Neural cell (in vitro differentiated cells): ENCODE measurements around the gene FBXO45. TPM values are rescaled to one million over a fixed set of nuclear protein-coding genes. Genes with fewer than 3 reads are reported as not detected.

Source experiments
- H2AFZ ChIP-seq: fragments of 200-600, 300-800 bp; sonication (generic), shearing (Covaris generic); 2 replicates; pipeline ENCODE4 v1.6.0; 2014; ENCODE audit warnings: low read depth, mild to moderate bottlenecking, antibody characterized with exemption, low read length, moderate library complexity
- H3F3A ChIP-seq: fragments of 200-600 bp; shearing (Covaris generic); 2 replicates; pipeline ENCODE4 v1.6.1; 2016; ENCODE audit warnings: mild to moderate bottlenecking, moderate library complexity, mixed read lengths, antibody characterized with exemption, low read length; ENCODE audit not compliant: insufficient read depth, poor library complexity, severe bottlenecking
- H3K27ac ChIP-seq: fragments of 200-600, 300-800 bp; sonication (generic), shearing (Covaris generic); 2 replicates; pipeline ENCODE4 v1.5.1; 2014; ENCODE audit warnings: mild to moderate bottlenecking, low read length, moderate library complexity
- H3K27me3 ChIP-seq: fragments of 300-800, 200-600 bp; sonication (generic), shearing (Covaris generic); 2 replicates; pipeline ENCODE4 v1.6.0; 2014; ENCODE audit warnings: mild to moderate bottlenecking, low read depth, low read length, moderate library complexity; ENCODE audit not compliant: insufficient read depth
- H3K36me3 ChIP-seq: fragments of 300-800, 200-600 bp; sonication (generic), shearing (Covaris generic); 2 replicates; pipeline ENCODE4 v1.5.1; 2014; ENCODE audit warnings: mild to moderate bottlenecking, antibody characterized with exemption, low read length, moderate library complexity; ENCODE audit not compliant: insufficient read depth
- H3K4me2 ChIP-seq: fragments of 300-800, 200-600 bp; sonication (generic), shearing (Covaris generic); 2 replicates; pipeline ENCODE4 v1.6.0; 2014; ENCODE audit warnings: mild to moderate bottlenecking, low read length
- H3K4me3 ChIP-seq: fragments of 300-800, 200-600 bp; sonication (generic), shearing (Covaris generic); 2 replicates; pipeline ENCODE4 v1.5.1; 2014; ENCODE audit warnings: mild to moderate bottlenecking, low read length, moderate library complexity
- H3K79me2 ChIP-seq: fragments of 200-600 bp; shearing (Covaris generic); replicated peaks from 2 replicates; pipeline ENCODE4 v1.6.0; 2014; ENCODE audit warnings: mild to moderate bottlenecking, low read length, moderate library complexity; ENCODE audit not compliant: insufficient read depth
- H3K9ac ChIP-seq: fragments of 300-800, 200-600 bp; sonication (generic), shearing (Covaris generic); 2 replicates; pipeline ENCODE4 v1.6.1; 2016; ENCODE audit warnings: mild to moderate bottlenecking, low read length, mixed read lengths
- H3K9me2 ChIP-seq: fragments of 200-600 bp; shearing (Covaris generic); 2 replicates; pipeline ENCODE4 v1.6.1; 2016; ENCODE audit warnings: mild to moderate bottlenecking, low read length, mixed read lengths; ENCODE audit not compliant: insufficient read depth
- H3K9me3 ChIP-seq: fragments of 200-600, 300-800 bp; sonication (generic), shearing (Covaris generic); 2 replicates; pipeline ENCODE4 v1.6.1; 2016; ENCODE audit warnings: mild to moderate bottlenecking, mixed run types, low read length, moderate library complexity, mixed read lengths
- H4K20me1 ChIP-seq: fragments of 200-600 bp; shearing (Covaris generic); 2 replicates; pipeline ENCODE4 v1.6.1; 2016; ENCODE audit warnings: mild to moderate bottlenecking, mixed run types; ENCODE audit not compliant: insufficient read depth
- EP300 ChIP-seq: fragments of 450-650 bp; conservative IDR thresholded peaks from 2 replicates; pipeline ENCODE4 v1.6.1; 2014; ENCODE audit warnings: antibody characterized with exemption, mild to moderate bottlenecking, moderate library complexity; ENCODE audit not compliant: poor library complexity, severe bottlenecking
- EZH2 ChIP-seq: fragments of 200-600, 300-800 bp; shearing (Covaris generic), sonication (generic); IDR thresholded peaks from 2 replicates; pipeline ENCODE4 v1.6.1; 2014; ENCODE audit warnings: antibody characterized with exemption, low read length, borderline replicate concordance, mild to moderate bottlenecking; ENCODE audit not compliant: insufficient read depth, poor library complexity, severe bottlenecking
- MXI1 ChIP-seq: fragments of 450-650 bp; conservative IDR thresholded peaks from 2 replicates; pipeline ENCODE4 v1.6.1; 2014; ENCODE audit warnings: antibody characterized with exemption, mild to moderate bottlenecking; ENCODE audit not compliant: poor library complexity, severe bottlenecking
- POLR2AphosphoS5 ChIP-seq: IDR thresholded peaks from 2 replicates; pipeline ENCODE4 v1.6.1; 2012
- RAD21 ChIP-seq: fragments of 450-650 bp; conservative IDR thresholded peaks from 2 replicates; pipeline ENCODE4 v1.6.1; 2014; ENCODE audit warnings: antibody characterized with exemption, mild to moderate bottlenecking, moderate library complexity
- SMC3 ChIP-seq: fragments of 450-650 bp; conservative IDR thresholded peaks from 2 replicates; pipeline ENCODE4 v1.6.1; 2014; ENCODE audit warnings: antibody characterized with exemption, mild to moderate bottlenecking, moderate library complexity; ENCODE audit not compliant: poor library complexity
- TAF1 ChIP-seq: IDR thresholded peaks from 2 replicates; pipeline ENCODE4 v1.6.1; 2012; ENCODE audit warnings: low read depth
- polyA plus RNA-seq: library from polyadenylated mRNA; depleted of rRNA; stranded (reverse); fragments of >200 nt; gene quantifications from 2 replicates; pipeline ENCODE4 v1.2.3, GENCODE V29; 2014
- TF ChIP-seq, protein P1 (sequence below): IDR thresholded peaks from 2 replicates; pipeline ENCODE4 v1.6.1; 2012; ENCODE audit warnings: borderline replicate concordance
- TF ChIP-seq, protein P2 (sequence below): fragments of 450-650 bp; IDR thresholded peaks from 2 replicates; pipeline ENCODE4 v1.5.1; 2014; ENCODE audit warnings: antibody characterized with exemption, mild to moderate bottlenecking, moderate library complexity; ENCODE audit not compliant: poor library complexity, severe bottlenecking

FBXO45 gene
- polyA plus RNA-seq, 1 donor from 2014 or later, result 35.3 TPM

DNA sequence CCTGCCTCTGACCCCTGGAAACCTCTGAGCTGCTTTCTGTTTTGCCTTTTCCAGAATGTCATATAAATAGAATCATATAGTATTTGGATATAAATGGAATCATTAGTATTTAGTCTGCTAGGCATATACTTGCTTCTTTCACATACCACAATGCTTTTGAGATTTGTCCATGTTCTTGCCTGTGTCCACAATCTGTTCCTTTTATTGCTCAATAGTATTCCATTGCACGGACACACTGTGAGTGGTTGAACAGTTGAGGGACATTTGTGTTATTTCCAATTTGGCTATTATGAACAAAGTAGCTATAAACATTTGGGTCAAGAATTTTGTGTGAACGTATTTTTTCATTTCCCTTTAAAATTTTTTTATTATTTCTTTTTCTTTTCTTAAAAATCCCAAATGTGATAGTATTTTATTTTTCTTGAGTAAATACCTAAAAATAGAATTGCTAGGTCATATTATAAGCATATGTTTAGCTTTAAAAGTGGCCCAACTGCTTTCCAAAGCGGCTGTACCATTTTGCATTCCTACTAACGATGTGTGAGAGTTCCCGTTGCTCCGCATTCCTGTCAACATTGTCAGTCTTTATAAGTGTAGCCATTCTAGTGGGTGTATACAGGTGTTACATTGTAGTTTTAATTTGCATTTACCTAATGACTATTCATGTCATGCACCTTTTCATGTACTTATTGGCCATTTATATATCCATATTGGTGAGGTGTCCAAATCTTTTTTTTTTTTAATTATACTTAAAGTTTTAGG is 26.6 kb upstream of the FBXO45 start:
- Histone ChIP-seq H3K4me2 (no peak overlapping the region), H3K36me3 (no peaks in the 10 kb centered on the region), H2AFZ (no peak overlapping the region), H3K27ac (no peak overlapping the region), H3K9me3 (no peaks in the 10 kb centered on the region), H3K4me3 (no peak overlapping the region), H3F3A (no peaks in the 10 kb centered on the region), H3K79me2 (no peaks in the 10 kb centered on the region), H3K9ac (no peak overlapping the region), H3K9me2 (no peaks in the 10 kb centered on the region), H3K27me3 (no peaks in the 10 kb centered on the region), H4K20me1 (no peaks in the 10 kb centered on the region)
- TF ChIP-seq, protein P1, sequence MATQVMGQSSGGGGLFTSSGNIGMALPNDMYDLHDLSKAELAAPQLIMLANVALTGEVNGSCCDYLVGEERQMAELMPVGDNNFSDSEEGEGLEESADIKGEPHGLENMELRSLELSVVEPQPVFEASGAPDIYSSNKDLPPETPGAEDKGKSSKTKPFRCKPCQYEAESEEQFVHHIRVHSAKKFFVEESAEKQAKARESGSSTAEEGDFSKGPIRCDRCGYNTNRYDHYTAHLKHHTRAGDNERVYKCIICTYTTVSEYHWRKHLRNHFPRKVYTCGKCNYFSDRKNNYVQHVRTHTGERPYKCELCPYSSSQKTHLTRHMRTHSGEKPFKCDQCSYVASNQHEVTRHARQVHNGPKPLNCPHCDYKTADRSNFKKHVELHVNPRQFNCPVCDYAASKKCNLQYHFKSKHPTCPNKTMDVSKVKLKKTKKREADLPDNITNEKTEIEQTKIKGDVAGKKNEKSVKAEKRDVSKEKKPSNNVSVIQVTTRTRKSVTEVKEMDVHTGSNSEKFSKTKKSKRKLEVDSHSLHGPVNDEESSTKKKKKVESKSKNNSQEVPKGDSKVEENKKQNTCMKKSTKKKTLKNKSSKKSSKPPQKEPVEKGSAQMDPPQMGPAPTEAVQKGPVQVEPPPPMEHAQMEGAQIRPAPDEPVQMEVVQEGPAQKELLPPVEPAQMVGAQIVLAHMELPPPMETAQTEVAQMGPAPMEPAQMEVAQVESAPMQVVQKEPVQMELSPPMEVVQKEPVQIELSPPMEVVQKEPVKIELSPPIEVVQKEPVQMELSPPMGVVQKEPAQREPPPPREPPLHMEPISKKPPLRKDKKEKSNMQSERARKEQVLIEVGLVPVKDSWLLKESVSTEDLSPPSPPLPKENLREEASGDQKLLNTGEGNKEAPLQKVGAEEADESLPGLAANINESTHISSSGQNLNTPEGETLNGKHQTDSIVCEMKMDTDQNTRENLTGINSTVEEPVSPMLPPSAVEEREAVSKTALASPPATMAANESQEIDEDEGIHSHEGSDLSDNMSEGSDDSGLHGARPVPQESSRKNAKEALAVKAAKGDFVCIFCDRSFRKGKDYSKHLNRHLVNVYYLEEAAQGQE, result no peak
- TF ChIP-seq, protein P2, sequence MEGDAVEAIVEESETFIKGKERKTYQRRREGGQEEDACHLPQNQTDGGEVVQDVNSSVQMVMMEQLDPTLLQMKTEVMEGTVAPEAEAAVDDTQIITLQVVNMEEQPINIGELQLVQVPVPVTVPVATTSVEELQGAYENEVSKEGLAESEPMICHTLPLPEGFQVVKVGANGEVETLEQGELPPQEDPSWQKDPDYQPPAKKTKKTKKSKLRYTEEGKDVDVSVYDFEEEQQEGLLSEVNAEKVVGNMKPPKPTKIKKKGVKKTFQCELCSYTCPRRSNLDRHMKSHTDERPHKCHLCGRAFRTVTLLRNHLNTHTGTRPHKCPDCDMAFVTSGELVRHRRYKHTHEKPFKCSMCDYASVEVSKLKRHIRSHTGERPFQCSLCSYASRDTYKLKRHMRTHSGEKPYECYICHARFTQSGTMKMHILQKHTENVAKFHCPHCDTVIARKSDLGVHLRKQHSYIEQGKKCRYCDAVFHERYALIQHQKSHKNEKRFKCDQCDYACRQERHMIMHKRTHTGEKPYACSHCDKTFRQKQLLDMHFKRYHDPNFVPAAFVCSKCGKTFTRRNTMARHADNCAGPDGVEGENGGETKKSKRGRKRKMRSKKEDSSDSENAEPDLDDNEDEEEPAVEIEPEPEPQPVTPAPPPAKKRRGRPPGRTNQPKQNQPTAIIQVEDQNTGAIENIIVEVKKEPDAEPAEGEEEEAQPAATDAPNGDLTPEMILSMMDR, result no peak
- no peak for TF ChIP-seq TAF1
- no peak for TF ChIP-seq RAD21
- no peak for TF ChIP-seq MXI1
- TF ChIP-seq POLR2AphosphoS5, result no peak

DNA sequence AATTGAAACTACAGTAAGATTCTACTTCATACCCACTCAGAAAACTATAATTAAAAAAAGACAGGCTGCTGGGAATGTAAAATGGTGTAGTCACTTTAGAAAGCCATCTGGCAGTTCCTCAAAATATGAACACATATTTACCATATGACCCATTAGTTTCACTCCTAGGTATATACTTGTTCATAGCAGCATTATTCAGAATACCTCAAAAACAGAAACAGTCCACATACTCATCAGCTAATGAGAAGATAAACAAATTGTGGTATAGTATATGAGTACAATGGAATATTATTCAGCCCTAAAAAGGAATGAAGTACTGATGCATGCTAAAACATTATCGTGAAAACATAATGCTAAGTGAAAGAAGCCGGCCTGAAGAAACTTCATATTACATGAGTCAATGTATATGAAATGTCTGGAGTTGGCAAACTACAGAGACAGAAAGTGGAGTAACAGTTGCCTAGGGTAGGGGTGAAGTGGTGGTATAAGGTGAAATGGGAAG is 23.9 kb upstream of the FBXO45 start:
- H3K79me2 ChIP-seq, result no peaks in the 10 kb centered on the region
- H3K27ac ChIP-seq, result no peak overlapping the region
- H3F3A ChIP-seq, result no peaks in the 10 kb centered on the region
- H3K9ac ChIP-seq, result no peak overlapping the region
- no peak overlapping the region for H3K4me2 ChIP-seq
- H3K9me3 ChIP-seq, result peaks cover 2% of the 10 kb centered on the region
- H3K4me3 ChIP-seq, result no peak overlapping the region
- no peak overlapping the region for H2AFZ ChIP-seq
- TF ChIP-seq EP300, result no peak
- H3K36me3 ChIP-seq, result no peaks in the 10 kb centered on the region
- H4K20me1 ChIP-seq, result no peaks in the 10 kb centered on the region
- no peaks in the 10 kb centered on the region for H3K9me2 ChIP-seq
- no peaks in the 10 kb centered on the region for H3K27me3 ChIP-seq

DNA sequence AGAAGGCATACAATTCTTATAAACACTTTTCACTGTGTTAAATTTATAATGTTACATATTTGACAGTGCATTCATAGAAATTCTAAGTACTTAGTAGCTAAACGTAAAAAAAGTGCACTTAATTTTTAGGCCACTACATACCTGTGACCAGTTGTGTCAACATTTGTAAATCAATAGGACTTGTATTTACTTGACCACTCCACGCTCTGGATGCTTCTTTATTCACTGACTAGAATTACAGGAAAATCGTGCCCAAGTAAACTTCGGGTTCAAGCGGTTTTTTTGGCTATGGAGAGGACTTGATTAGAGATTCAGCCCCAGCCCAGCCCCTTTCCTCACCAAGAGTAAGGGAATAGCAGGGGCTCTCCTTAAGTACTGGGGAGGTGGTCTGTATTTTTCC is 21.9 kb upstream of the FBXO45 start:
- no peak overlapping the region for H3K9ac ChIP-seq
- H3K4me2 ChIP-seq, result no peak overlapping the region
- no peaks in the 10 kb centered on the region for H4K20me1 ChIP-seq
- H3K27me3 ChIP-seq, result no peaks in the 10 kb centered on the region
- H3K27ac ChIP-seq, result no peak overlapping the region
- no peaks in the 10 kb centered on the region for H3K36me3 ChIP-seq
- TF ChIP-seq POLR2AphosphoS5 (no peak), SMC3 (no peak), EZH2 (no peak), MXI1 (no peak), TAF1 (no peak), EP300 (no peak), RAD21 (no peak)
- TF ChIP-seq, protein P1, result no peak
- TF ChIP-seq, protein P2, result no peak
- H3K4me3 ChIP-seq, result no peak overlapping the region
- no peak overlapping the region for H2AFZ ChIP-seq
- H3F3A ChIP-seq, result no peaks in the 10 kb centered on the region
- H3K79me2 ChIP-seq, result no peaks in the 10 kb centered on the region
- H3K9me3 ChIP-seq, result peaks cover 3% of the 10 kb centered on the region
- H3K9me2 ChIP-seq, result no peaks in the 10 kb centered on the region
